K562 (cell line): ENCODE results near the gene MDM4. TPM values are rescaled to one million over a fixed set of nuclear protein-coding genes. Genes with fewer than 3 reads are reported as not detected.

ENCODE experiments used
- BCOR ChIP-seq: fragments of 450-650 bp; IDR thresholded peaks from 2 replicates; pipeline ENCODE4 v1.6.1; 2016
- BRD9 ChIP-seq: fragments of 450-650 bp; IDR thresholded peaks from 2 replicates; pipeline ENCODE4 v1.6.1; 2018; ENCODE audit warnings: low read depth; ENCODE audit not compliant: partially characterized antibody
- C11orf30 ChIP-seq: fragments of 450-650 bp; IDR thresholded peaks from 2 replicates; pipeline ENCODE4 v1.6.1; 2016; ENCODE audit warnings: low read depth, mild to moderate bottlenecking
- DIDO1 ChIP-seq: fragments of 450-650 bp; IDR thresholded peaks from 2 replicates; pipeline ENCODE4 v1.6.1; 2016; ENCODE audit warnings: low read depth, missing biosample characterization, missing genetic modification characterization
- DPF2 ChIP-seq: fragments of 450-650 bp; IDR thresholded peaks from 2 replicates; pipeline ENCODE4 v1.6.1; 2016
- ETV5 ChIP-seq: sonication (generic); formaldehyde crosslinking; IDR thresholded peaks from 2 replicates; pipeline ENCODE4 v1.4.0; 2020; ENCODE audit warnings: low read depth, mild to moderate bottlenecking, missing genetic modification reagents
- FOXM1 ChIP-seq, 2 experiments: fragments of 450-650 bp in 1 of 2; sonication (generic) in 1 of 2; formaldehyde crosslinking in 1 of 2; IDR thresholded peaks; 2 replicates each; pipeline versions ENCODE4 v1.6.1 to v1.9.0; 2017 to 2022; ENCODE audit warnings: low read depth in 2 of 2, mild to moderate bottlenecking in 2 of 2, missing genetic modification reagents in 1 of 2, moderate library complexity in 1 of 2
- GATA2 ChIP-seq: sonication (generic); formaldehyde crosslinking; IDR thresholded peaks from 2 replicates; pipeline ENCODE4 v1.4.0; 2020; ENCODE audit warnings: mild to moderate bottlenecking, missing genetic modification reagents
- MAFF ChIP-seq: IDR thresholded peaks from 2 replicates; pipeline ENCODE4 v1.6.1; 2012; ENCODE audit warnings: low read length, improper control_type of control experiment
- MTA2 ChIP-seq: fragments of 450-650 bp; IDR thresholded peaks from 2 replicates; pipeline ENCODE4 v1.6.1; 2016; ENCODE audit warnings: low read depth
- MTA3 ChIP-seq: fragments of 450-650 bp; formaldehyde crosslinking; IDR thresholded peaks from 2 replicates; pipeline ENCODE4 v1.6.1; 2017; ENCODE audit warnings: mild to moderate bottlenecking, borderline replicate concordance
- PHF20 ChIP-seq: fragments of 450-650 bp; IDR thresholded peaks from 2 replicates; pipeline ENCODE4 v1.6.1; 2018; ENCODE audit not compliant: partially characterized antibody
- SAFB2 ChIP-seq: fragments of 200-400 bp; formaldehyde crosslinking; IDR thresholded peaks from 2 replicates; pipeline ENCODE4 v1.6.1; 2018; ENCODE audit warnings: borderline replicate concordance, low read length, low read depth, moderate library complexity; ENCODE audit not compliant: severe bottlenecking
- SMAD3 ChIP-seq: fragments of 450-650 bp; formaldehyde crosslinking; conservative IDR thresholded peaks from 2 replicates; pipeline ENCODE4 v1.4.0; 2020; ENCODE audit warnings: mild to moderate bottlenecking
- ZNF124 ChIP-seq: sonication (generic); formaldehyde crosslinking; IDR thresholded peaks from 2 replicates; pipeline ENCODE4 v1.8.1; 2022; ENCODE audit warnings: missing genetic modification reagents
- polyA plus RNA-seq, 8 experiments: library from polyadenylated mRNA; depleted of rRNA in 4 of 8; stranded (reverse) in 5 of 8; unstranded in 3 of 8; fragments of >200 nt; fragmentation: Nextera tagmentation in 2 of 8; fragmentation: Illumina TruSeq in 1 of 8; extraction: Ambion mirVana in 2 of 8; extraction: Trizol in 1 of 8; gene quantifications; 2 replicates each; pipeline versions ENCODE4 v1.2.1 to v1.2.3, GENCODE V29; 2011 to 2014; ENCODE audit warnings: inconsistent platforms in 1 of 8, missing spikeins in 1 of 8
- total RNA-seq, 7 experiments: library from RNA; depleted of rRNA in 6 of 7; stranded (reverse); fragments of >200 nt in 6 of 7; fragmentation: Illumina TruSeq in 2 of 7; extraction: Trizol in 2 of 7; gene quantifications; 2 replicates each; pipeline versions ENCODE4 v1.2.1 to v1.2.3, GENCODE V29; 2011 to 2021; ENCODE audit warnings: low replicate concordance in 1 of 7
- TF ChIP-seq, protein P1 (sequence below), 3 experiments: IDR thresholded peaks in 2 of 3; conservative IDR thresholded peaks in 1 of 3; 2 replicates each; pipeline ENCODE4 v1.5.1; 2011 to 2012; ENCODE audit warnings: low read length in 3 of 3, mild to moderate bottlenecking in 3 of 3, control low read depth in 2 of 3, improper control_type of control experiment in 1 of 3, inconsistent platforms in 1 of 3, low read depth in 1 of 3, mixed read lengths in 1 of 3, moderate library complexity in 1 of 3; ENCODE audit not compliant: insufficient read depth in 2 of 3
- TF ChIP-seq, protein P2 (sequence below), 2 experiments: fragments of 450-650 bp in 1 of 2; sonication (generic) in 1 of 2; formaldehyde crosslinking in 1 of 2; IDR thresholded peaks in 1 of 2; conservative IDR thresholded peaks in 1 of 2; 2 replicates each; pipeline versions ENCODE4 v1.6.1 to v1.8.1; 2016 to 2023; ENCODE audit warnings: mild to moderate bottlenecking in 2 of 2, moderate library complexity in 2 of 2, inconsistent platforms in 1 of 2, missing genetic modification reagents in 1 of 2
- TF ChIP-seq, protein P3 (sequence below): sonication (generic); formaldehyde crosslinking; IDR thresholded peaks from 2 replicates; pipeline ENCODE4 v1.8.0; 2022; ENCODE audit warnings: missing genetic modification reagents, mild to moderate bottlenecking, moderate library complexity, borderline replicate concordance
- TF ChIP-seq, protein P4 (sequence below): fragments of 200-400 bp; formaldehyde crosslinking; IDR thresholded peaks from 2 replicates; pipeline ENCODE4 v1.6.1; 2017; ENCODE audit warnings: mild to moderate bottlenecking, low read depth, low read length, moderate library complexity
- TF ChIP-seq, protein P5 (sequence below): fragments of 250-450 bp; sonication (Bioruptor Pico); IDR thresholded peaks from 2 replicates; pipeline ENCODE4 v1.8.0; 2021; ENCODE audit warnings: moderate library complexity, mild to moderate bottlenecking, inconsistent platforms

MDM4 gene
- total and polyA plus RNA-seq, 9 of the 15 experiments (the other 6 are each of a cell fraction or from before 2014, with no cell fraction given): 3.3 to 61.7 (median 21.2) TPM

DNA sequence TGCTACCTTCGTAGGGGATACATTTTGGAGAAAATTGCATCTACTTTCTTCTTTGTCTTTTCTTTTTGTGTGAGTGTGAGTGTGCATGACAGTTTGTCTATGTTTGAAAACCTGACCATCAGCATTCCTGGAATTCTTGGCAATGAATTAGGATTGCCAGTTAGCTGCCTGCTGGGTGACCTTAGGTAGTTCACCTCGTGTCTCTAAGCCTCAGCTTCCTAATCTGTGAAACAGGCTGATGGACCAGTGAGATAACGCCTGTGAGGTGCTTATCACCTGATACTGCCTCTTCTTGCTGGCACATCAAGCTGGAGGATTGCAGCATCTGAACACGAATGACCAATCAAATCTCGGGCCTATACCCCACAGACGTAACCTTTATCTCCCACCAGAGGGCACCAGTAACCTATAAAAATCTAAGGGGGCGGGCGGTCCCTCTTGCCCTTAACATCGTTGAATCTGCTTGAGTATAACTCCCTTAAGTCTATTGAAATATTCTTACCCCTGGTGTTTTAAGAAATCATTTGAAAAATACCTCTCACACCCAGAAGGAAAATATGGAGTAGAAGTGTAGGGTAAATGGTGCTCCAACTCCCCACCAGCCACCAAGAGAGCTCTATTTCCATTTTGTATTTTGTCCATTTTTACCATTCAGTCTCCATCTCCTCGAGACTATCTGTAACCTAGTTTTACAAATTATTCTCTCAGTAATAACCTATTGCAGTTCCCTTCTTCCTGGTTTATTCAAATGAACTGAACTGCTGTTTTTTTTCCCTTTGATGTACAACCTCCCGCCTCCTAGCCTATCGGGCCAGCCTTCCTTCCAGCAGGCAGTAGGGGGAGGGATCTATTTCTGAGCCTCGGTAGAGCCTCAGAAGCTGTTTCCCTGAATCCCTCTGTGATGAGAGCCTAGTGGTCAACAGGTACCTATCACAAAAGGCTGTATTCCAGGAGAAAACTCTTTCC lies 49.7 kb downstream of the MDM4 start (continued):
- TF ChIP-seq, protein P1, sequence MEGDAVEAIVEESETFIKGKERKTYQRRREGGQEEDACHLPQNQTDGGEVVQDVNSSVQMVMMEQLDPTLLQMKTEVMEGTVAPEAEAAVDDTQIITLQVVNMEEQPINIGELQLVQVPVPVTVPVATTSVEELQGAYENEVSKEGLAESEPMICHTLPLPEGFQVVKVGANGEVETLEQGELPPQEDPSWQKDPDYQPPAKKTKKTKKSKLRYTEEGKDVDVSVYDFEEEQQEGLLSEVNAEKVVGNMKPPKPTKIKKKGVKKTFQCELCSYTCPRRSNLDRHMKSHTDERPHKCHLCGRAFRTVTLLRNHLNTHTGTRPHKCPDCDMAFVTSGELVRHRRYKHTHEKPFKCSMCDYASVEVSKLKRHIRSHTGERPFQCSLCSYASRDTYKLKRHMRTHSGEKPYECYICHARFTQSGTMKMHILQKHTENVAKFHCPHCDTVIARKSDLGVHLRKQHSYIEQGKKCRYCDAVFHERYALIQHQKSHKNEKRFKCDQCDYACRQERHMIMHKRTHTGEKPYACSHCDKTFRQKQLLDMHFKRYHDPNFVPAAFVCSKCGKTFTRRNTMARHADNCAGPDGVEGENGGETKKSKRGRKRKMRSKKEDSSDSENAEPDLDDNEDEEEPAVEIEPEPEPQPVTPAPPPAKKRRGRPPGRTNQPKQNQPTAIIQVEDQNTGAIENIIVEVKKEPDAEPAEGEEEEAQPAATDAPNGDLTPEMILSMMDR (IDR thresholded peaks at IDR 0.05 in 2 of 3, conservative IDR thresholded peaks at IDR 0.05 in 1 of 3; ENCODE audit: insufficient read depth in 2 of 3, low read depth in 1 of 3, low read length in 3 of 3): peak; percentile 81 to 91 (median 90)
- TF ChIP-seq, protein P2, sequence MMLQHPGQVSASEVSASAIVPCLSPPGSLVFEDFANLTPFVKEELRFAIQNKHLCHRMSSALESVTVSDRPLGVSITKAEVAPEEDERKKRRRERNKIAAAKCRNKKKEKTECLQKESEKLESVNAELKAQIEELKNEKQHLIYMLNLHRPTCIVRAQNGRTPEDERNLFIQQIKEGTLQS (IDR thresholded peaks at IDR 0.05): peak; percentile 95
- TF ChIP-seq, protein P2 (CRISPR knock-in tag; conservative IDR thresholded peaks at IDR 0.05): 0 out of 2 replicates have a peak, but pooled peaks have one; percentile 26
- TF ChIP-seq ZNF124 (no peak), MAFF (peak; percentile 78), C11orf30 (peak; percentile 93), SAFB2 (no peak), GATA2 (CRISPR knock-in tag) (peak; percentile 75), DIDO1 (no peak), PHF20 (peak; percentile 36), BCOR (peak; percentile 71; the same call in 1 of the 2 replicates), MTA3 (peak; percentile 89), BRD9 (peak; percentile 82), FOXM1 (IDR thresholded peaks at IDR 0.05; ENCODE audit: low read depth) (peak; percentile 89), FOXM1 (CRISPR knock-in tag; IDR thresholded peaks at IDR 0.05; ENCODE audit: low read depth) (no peak), DPF2 (peak; percentile 96), SMAD3 (CRISPR knock-in tag) (0 out of 2 replicates have a peak, but pooled peaks have one; percentile 43), ETV5 (CRISPR knock-in tag) (peak; percentile 56; the same call in 1 of the 2 replicates), MTA2 (peak; percentile 78)
- TF ChIP-seq, protein P3, sequence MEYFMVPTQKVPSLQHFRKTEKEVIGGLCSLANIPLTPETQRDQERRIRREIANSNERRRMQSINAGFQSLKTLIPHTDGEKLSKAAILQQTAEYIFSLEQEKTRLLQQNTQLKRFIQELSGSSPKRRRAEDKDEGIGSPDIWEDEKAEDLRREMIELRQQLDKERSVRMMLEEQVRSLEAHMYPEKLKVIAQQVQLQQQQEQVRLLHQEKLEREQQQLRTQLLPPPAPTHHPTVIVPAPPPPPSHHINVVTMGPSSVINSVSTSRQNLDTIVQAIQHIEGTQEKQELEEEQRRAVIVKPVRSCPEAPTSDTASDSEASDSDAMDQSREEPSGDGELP (CRISPR knock-in tag): peak; percentile 63
- TF ChIP-seq, protein P4, sequence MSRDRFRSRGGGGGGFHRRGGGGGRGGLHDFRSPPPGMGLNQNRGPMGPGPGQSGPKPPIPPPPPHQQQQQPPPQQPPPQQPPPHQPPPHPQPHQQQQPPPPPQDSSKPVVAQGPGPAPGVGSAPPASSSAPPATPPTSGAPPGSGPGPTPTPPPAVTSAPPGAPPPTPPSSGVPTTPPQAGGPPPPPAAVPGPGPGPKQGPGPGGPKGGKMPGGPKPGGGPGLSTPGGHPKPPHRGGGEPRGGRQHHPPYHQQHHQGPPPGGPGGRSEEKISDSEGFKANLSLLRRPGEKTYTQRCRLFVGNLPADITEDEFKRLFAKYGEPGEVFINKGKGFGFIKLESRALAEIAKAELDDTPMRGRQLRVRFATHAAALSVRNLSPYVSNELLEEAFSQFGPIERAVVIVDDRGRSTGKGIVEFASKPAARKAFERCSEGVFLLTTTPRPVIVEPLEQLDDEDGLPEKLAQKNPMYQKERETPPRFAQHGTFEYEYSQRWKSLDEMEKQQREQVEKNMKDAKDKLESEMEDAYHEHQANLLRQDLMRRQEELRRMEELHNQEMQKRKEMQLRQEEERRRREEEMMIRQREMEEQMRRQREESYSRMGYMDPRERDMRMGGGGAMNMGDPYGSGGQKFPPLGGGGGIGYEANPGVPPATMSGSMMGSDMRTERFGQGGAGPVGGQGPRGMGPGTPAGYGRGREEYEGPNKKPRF: no peak
- TF ChIP-seq, protein P5, sequence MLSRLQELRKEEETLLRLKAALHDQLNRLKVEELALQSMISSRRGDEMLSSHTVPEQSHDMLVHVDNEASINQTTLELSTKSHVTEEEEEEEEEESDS (CRISPR knock-in tag): no peak
